Measurements from ENCODE around the gene JMJD8. TPM values are rescaled to one million over a fixed set of nuclear protein-coding genes. Genes with fewer than 3 reads are reported as not detected.

Gene JMJD8
- total RNA-seq, 4 donors from 2014 or later = 73.2 to 114 (median 88.1) TPM

- no peak overlapping the region for H3K27ac ChIP-seq (replicated peaks in 1 of 4)
- H3K4me1 ChIP-seq = peaks cover 37 to 58% (median 50%) of the 10 kb centered on the region in 4 donors
- H3K36me3 ChIP-seq = peaks cover 22 to 29% (median 29%) of the 10 kb centered on the region in 4 donors
- DNase-seq (ENCODE audit: extremely low spot score) = no peak
- TF ChIP-seq EP300 (IDR thresholded peaks at IDR 0.05) (no peak), POLR2AphosphoS5 (IDR thresholded peaks at IDR 0.05) (no peak), POLR2A (IDR thresholded peaks at IDR 0.05; ENCODE audit: low read depth) (no peak), CTCF (IDR thresholded peaks at IDR 0.05) (no peak)
- intact Hi-C loops (cut with DNase I) = no loop called here
- peaks cover 0 to 5% (median 0%) of the 10 kb centered on the region in 4 donors for H3K27me3 ChIP-seq
- no peak overlapping the region for H3K4me3 ChIP-seq
- WGBS = 65% methylated on average over 21 of the region's 57 CpGs
- H3K9me3 ChIP-seq = no peaks in the 10 kb centered on the region
Measured at GRCh38 chr16:677316-678190, 6.6 kb downstream of the JMJD8 start.

GRCh38 chr16:676913-677312 is 7.2 kb downstream of the JMJD8 start:
- DNase-seq (ENCODE audit: extremely low spot score) = no peak
- Histone ChIP-seq H3K27me3 (peaks cover 0 to 5% (median 0%) of the 10 kb centered on the region in 4 donors), H3K36me3 (peaks cover 22 to 29% (median 29%) of the 10 kb centered on the region in 4 donors), H3K4me3 (no peak overlapping the region), H3K27ac (replicated peaks in 1 of 4) (no peak overlapping the region), H3K4me1 (peaks cover 30 to 52% (median 43%) of the 10 kb centered on the region in 4 donors), H3K9me3 (no peaks in the 10 kb centered on the region)
- WGBS = 80% methylated on average over 21 of the region's 23 CpGs
- TF ChIP-seq POLR2A (IDR thresholded peaks at IDR 0.05; ENCODE audit: low read depth) (no peak), CTCF (IDR thresholded peaks at IDR 0.05) (no peak), EP300 (IDR thresholded peaks at IDR 0.05) (no peak), POLR2AphosphoS5 (IDR thresholded peaks at IDR 0.05) (no peak)
- intact Hi-C loops (cut with DNase I) = no loop called here

GRCh38 chr16:676565-676902 is 7.6 kb downstream of the JMJD8 start:
- intact Hi-C loops (cut with DNase I) = no loop called here
- no peak for TF ChIP-seq POLR2A (IDR thresholded peaks at IDR 0.05; ENCODE audit: low read depth)
- TF ChIP-seq CTCF (IDR thresholded peaks at IDR 0.05) = no peak
- no peak for TF ChIP-seq EP300 (IDR thresholded peaks at IDR 0.05)
- no peak for TF ChIP-seq POLR2AphosphoS5 (IDR thresholded peaks at IDR 0.05)
- H3K27ac ChIP-seq (replicated peaks in 1 of 4) = no peak overlapping the region
- no peak overlapping the region for H3K4me3 ChIP-seq
- H3K9me3 ChIP-seq = no peaks in the 10 kb centered on the region
- DNase-seq (ENCODE audit: extremely low spot score) = no peak
- peaks cover 0 to 5% (median 0%) of the 10 kb centered on the region in 4 donors for H3K27me3 ChIP-seq
- peaks cover 27 to 48% (median 39%) of the 10 kb centered on the region in 4 donors for H3K4me1 ChIP-seq
- 80% methylated on average over 2 of the region's 21 CpGs for WGBS
- H3K36me3 ChIP-seq = peaks cover 22 to 29% (median 29%) of the 10 kb centered on the region in 4 donors

- TF ChIP-seq CTCF (IDR thresholded peaks at IDR 0.05) = no peak
- TF ChIP-seq EP300 (IDR thresholded peaks at IDR 0.05) = no peak
- no peak for TF ChIP-seq POLR2A (IDR thresholded peaks at IDR 0.05; ENCODE audit: low read depth)
- intact Hi-C loops (cut with DNase I) = no loop called here
- Histone ChIP-seq H3K4me1 (peaks cover 22 to 43% (median 34%) of the 10 kb centered on the region in 4 donors), H3K9me3 (no peaks in the 10 kb centered on the region), H3K27me3 (peaks cover 0 to 5% (median 0%) of the 10 kb centered on the region in 4 donors), H3K4me3 (peak overlapping the region; percentile 47 to 60 (median 48)), H3K36me3 (peaks cover 27 to 32% (median 30%) of the 10 kb centered on the region in 4 donors), H3K27ac (replicated peaks in 1 of 4) (peak overlapping the region in 3 of 4 donors; percentile 30 to 63 (median 49))
- DNase-seq (ENCODE audit: extremely low spot score) = no peak
- WGBS = 23% methylated on average over 4 of the region's 25 CpGs
Measured at GRCh38 chr16:675884-676564, 8.1 kb downstream of the JMJD8 start.

Measured in esophagus muscularis mucosa (tissue), 4 donors.